GM21737 (cell line): ENCODE results near the gene DCC.
"Not testable (repeated sequence)": the region's sequence is repeated elsewhere in the genome, so short reads cannot be mapped to it uniquely, and the experiment has no call there.

Experiments
- ATAC-seq: cut with Tn5 transposase; IDR thresholded peaks from one replicate; pipeline ENCODE4 v1.9.1; 2021; ENCODE audit warnings: mild to moderate bottlenecking, moderate library complexity; ENCODE audit not compliant: unreplicated experiment

The DCC gene

DNA sequence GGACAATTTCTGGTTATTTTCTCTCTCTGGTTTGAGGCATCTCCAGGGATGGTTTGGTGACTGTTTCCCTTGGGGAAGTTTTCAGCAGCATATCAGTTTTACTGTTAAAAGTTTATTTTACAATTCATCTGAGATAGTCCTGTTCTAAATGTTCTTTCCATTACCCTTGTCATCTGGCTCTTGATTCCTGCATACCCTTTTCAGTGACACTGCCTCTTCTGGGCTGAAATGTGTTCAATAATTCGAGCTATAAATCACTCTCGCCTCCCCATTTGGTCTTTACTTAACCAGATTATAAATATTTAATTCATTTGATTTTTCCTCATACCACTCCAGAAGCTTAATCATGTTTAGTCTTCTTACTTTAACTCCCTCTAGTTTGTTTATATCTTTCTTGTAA is 9.5 kb downstream of the DCC start:
- no peak for ATAC-seq

DNA sequence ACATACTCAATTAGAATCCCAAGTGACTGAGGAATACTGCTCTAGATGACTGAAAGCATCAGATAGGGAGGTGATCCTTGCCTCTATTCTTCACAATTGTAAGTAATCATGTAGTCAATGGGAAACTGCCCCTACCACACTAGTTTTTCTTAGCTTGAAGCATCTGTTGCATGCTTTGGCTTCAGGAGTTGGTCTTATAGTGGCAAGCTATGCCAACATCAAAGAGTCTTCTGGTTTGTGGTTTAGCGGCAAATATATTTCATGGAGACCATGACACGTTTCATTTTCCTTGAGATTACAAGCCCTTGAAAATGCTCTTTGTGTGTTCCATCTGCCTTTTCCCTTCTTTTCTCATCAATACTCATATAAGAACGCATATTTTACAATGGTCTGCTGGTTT is 12.9 kb downstream of the DCC start:
- ATAC-seq: no peak

DNA sequence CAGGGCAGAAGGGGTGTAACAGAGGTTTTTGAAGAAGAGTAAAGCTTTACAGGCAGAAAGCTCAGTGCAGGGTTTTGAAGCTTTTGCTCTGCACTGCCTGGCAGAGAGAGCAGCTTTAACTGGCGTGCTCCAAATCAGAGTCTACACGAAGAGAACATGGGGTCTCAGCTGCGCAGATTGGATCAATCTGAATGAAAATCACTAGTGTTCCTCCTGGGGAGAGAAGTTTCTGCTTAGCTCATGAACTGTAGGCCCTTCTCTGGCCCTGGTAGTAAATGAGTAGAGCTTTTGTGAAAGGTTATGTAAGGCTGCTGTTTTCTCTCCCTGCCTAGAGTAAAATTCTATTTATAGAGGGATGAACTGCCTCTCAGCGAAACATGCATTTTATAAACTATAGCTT is 13.6 kb downstream of the DCC start:
- ATAC-seq: no peak

DNA sequence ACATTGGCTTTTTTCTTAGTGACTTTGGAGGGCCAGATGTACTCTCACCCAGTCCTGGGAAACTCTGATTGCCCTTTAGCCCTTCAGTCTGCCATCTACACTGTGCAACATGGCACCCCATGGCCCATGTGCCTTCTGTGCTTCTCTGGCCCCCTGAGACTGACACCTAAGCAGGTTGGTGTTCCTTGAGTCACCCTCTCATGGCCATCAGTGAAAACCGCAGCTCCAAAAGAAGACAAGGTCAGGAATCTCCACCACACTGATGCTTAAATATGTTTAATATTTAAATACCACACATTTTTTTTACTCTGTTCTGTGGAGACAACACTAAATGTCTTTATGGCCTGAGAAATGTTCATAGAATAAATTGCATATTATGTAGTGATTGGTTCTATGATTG is 23.9 kb downstream of the DCC start:
- no peak for ATAC-seq

DNA sequence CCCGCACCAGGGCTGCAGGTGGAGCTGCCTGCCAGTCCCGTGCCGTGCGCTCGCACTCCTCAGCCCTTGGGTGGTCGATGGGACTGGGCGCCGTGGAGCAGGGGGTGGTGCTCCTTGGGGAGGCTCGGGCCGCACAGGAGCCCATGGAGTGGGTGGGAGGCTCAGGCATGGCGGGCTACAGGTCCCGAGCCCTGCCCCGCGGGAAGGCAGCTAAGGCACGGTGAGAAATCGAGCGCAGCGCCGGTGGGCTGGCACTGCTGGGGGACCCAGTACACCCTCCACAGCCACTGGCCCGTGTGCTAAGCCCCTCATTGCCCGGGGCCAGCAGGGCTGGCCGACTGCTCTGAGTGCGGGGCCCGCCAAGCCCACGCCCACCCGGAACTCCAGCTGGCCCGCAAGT is 26.9 kb downstream of the DCC start:
- not testable (repeated sequence) for ATAC-seq

DNA sequence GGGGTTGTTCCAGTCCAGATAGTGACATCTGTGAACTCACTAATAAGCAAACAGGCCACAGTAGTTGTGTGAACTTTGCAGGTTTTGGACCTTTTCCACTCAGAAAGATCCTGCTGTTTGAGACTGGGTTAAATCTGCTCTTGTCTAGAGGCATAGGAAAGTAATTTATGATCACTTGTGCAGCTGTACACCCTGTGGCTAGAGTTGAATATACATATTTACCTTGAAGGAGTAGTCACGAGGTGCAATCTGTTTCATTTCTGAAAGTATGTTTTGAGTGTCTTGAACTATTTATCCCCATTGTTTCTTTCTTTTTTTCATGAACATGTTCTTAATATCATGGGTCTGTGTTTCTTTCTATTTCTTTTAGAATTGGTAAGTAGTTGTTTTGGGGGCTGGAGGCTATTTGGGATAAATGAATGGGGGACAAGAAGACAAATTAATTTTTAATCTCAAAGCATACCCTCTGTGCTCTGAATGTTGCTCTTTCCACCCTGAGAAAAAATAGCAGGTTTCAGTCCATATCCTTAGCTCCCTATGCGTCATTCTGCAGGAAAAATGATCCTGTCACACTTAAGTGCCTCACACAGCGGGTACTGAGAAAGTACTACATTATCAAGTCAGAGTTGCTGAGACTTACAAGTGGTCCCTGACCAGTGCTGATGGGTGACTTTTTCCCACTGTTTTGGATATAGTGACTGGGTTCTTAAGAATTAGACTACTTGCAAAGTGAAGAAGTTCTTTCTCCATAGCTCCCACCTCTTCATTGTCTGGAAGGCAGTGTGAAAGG is 28.2 kb downstream of the DCC start:
- ATAC-seq: no peak

DNA sequence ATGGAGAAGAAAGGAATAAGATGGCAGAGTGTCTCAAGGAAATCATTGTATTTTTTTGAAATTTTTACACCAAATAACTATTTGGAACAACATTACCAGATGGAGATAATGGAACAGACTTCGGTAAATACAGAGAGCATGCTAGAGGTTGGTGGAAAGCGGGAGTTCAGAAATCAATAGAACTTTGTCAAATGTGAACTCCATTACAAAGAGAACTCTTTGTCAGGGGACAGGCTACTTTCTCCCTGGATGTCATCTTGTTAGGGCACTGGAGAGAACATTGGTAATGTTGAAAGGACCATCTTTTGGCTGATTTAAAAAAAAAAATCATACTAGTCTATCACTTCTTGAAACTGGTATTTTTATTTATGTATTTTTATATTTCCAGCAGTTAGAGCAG is 30.8 kb downstream of the DCC start:
- ATAC-seq: no peak

DNA sequence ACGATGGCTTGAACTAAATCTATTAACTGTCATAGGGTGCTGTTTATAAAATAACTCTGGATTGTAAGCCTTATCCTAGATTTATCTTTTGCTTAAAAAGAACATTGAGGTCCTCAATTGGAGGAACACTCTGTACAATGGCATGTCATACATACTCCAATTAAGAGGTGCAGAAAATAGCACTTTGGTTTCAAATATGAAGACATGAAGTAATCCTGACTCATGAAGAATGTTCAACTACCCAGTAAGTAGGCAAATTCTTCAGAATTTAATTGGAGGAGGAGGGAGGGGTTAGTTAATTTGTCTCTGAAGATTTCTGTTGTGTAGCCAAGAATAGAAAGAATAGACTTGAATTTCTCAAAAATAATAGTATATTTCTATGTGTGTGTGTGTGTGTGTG is 36.1 kb downstream of the DCC start:
- no peak for ATAC-seq

DNA sequence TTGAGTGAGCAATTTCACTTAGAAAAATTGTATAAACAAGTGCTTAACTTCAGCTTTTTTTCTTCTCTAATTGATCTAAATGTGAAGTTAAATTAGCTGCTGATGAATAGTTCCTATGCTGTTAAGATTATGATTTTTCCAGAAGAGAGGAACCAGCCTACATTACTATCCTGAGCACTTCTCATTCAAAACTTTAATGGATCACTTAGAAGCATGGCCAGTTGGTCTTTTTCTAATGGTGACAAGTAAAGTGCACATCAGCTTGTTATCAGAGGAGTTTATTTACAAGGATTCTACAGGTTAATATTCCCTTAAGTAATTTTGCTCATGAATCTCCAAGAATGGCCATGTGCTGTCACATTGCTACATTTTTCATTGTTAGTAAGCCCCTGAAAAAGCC is 37.1 kb downstream of the DCC start:
- ATAC-seq: no peak

DNA sequence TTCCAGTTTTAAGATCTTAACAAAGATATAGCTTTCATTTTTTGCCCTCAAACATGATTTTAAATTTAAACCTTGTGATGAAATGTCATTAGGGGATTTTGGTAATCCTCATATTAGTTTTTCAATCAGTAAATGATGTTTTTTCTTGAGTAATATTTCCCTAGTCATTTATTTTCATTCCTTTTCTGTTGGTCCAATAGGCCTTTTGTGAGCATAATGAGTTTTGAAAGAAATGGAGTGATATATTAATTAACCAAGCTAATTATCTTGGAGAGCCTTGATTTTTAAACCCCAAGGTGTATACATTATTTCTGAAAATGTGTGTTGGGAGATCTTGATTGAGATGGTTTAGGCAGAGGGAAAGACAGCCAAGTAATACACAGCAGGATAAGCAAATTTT is 46.3 kb downstream of the DCC start:
- ATAC-seq: no peak

DNA sequence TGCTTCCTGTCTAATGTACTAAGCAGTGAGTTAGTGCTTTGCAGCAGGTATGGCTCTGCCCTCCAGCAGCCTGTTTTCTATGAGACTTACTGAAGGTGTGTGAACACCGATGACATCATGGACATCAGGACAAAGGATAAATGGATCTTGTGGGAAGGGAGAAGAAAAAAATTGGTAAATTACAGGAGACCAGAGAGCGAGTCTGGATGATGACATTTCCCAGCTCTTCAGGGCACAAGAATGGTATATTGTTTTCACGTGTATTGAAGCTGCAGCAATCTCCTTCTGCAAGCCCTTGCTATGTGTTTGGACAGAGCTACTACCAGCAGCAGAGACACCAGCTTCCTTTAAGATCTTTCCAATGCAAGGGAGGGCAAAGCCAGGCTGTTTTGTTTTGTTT is 47.2 kb downstream of the DCC start:
- no peak for ATAC-seq

DNA sequence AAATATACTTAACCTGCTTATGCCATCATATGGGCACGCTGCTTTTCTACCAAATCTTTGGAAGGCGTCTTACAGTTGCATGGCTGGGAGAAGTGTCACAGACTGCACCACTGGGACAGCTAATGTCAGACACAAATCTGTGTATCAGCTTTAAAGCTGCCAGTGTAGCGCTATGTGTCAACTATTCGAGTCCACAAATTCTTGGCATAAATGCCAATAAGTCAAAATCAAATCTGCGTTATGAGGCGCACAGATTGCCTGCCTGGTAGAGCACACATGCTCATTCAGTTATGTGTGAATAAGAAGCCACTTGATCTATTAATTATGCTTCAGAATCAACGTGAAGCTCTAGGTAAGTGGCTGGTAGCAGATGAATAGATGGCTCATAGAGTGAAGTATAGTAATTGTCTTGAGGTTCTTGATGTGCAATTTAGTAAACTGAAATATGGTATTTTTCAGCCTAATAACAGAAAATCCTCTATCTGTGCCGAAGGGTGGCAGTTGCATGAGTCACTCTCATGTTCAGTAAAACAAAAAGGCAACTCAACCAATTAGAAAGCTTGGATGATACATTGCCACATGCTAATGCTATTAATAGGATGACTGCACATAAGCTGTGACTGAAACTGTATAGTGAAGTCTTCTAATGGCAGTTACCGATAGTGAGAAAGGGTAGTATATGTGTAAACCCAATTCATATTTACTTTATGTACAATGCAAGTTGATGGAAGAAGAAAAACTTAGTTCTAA is 52.0 kb downstream of the DCC start:
- ATAC-seq: no peak

DNA sequence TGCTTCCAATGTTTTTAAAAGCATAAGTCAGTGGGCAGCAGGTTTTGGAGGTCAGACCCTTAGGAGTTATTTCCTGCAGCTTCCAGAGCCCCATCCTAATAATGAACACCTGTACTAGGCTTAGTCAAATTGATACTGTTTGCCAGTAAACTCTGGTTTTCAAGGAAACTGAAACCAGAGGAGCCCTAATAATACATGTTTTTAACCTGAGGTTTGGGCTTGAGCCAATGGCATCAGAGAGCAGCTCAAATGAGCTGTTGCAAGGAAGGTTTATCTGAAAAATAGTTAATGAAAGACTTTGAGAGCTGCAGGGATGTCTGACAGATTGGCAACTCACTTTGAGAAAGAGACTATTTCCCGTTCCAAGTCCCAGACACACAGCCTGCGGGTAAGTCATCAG is 54.6 kb downstream of the DCC start:
- ATAC-seq: peak; percentile 42

DNA sequence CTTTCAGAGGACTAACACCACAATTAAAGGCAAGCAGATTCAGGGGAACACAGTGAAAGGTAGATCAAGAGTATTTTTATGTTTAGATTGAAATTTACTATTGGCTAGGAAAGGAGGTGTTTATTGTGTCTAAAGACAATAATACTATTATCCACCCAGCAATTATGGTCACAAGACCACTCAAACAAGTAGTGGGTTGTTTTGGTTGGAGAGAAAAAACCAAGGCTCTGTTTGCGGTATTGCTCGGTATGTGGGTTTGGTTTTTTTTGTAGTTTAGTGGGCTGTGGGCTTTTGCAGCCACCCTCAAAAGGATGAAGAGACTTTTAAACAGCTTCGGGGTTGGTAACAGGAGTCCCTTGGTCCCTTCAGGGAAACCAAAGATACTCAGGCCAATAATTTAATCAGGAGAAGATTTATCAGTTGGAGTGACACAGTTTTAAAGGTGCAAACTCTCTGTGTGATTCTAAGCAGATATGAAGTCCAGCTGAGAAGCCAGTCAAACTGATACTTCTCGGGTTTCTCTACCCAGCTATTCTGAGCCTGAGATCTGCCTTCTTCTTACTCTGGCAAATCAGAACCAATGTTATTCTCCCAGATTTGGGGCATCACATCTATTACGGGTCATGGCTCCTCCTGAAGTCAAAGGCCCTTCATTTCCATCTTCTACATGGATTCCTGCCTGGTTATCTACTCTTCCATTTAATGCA is 55.3 kb downstream of the DCC start:
- peak; percentile 55 for ATAC-seq

DNA sequence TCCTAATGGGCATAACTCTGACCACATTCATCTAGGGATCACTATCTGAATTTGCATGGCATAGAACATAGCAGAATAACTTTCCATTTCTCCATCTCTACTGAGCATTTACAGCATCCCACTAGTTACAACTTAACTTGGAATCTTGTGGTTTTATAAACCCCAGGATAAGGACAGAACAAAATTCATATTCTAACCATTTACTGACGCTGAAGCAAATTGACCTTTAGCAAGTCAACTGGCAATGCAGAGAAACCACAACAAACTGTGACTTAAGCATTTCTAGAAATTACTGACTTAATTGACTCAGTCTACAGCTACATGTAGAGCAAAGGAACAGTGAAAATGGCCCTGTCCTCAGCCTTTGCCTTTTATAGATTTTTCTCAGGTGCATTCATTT is 61.2 kb downstream of the DCC start:
- ATAC-seq: no peak

DNA sequence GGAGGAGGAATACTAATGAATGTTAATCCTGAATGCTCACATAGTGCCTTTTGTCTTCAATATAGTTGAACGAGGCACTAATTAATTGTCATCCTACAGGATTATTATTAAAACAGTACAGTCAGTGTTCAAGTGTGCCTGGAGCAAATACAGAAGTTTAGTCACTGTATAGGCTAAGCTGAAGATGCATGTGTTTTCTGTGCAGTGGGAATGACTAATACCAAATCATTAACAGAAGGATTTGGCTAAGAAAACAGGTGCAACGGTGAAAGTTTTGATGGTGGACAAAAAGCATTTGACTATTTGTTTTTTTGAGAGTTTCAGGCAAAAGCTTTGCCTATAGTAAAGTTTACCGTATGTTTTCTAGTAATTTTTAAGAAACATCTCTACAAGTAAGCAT is 62.8 kb downstream of the DCC start:
- no peak for ATAC-seq

DNA sequence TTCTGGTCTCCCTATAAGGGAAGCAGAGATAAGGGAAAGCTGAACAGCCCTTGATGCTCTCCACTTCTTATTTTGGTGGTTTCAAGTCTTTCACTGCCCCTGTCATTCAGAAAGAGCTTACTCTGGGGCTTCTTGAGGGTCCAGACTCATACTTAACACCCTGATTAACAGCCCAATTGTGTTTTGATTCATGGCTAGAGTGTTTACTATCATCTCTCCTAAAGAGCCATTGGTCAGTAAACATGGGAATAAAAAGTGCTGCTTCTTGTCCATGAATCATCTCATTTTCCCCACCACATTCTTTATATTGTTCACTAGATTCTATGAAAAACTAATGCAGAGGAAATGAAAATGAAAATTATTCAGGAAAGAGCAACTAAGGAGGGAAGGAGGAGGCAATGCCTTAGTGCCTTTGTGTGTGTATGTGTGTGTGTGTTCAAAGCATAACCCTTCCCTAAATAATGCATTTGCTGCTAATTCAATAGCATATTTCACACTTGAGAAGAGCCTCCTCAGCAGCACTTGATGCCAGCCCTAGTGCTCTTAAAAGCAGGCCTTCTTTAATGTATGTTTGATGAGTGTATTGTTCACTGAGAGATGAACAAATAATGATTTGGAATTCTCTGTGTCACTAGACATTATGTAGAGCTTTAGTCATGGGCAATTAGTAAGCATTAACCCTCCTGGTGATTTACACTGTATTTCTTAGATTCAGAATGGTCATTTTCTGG is 63.5 kb downstream of the DCC start:
- ATAC-seq: no peak

DNA sequence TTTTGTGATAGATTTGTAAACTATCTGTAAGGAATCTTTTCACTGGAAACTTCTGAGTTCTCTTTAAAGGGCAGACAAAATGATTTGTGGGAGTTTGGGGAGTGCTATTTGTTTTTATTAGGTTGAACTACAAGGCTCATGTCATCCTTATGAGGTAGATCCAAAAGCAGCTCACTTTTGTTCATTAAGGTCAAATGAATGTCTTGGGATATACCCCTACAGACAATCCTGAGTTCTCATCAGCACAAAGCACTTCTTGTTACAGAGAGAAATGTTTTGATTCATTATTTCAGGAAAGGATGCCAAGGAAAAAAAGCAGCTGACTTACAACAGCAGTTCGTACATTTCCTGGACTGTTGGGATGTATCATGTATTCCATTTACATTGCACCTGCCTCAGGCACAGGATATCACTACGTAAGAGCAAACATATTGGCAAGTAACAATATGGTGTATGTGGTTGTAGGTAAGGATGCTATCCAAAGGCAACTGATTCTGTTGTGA is 68.9 kb downstream of the DCC start:
- ATAC-seq: no peak

DNA sequence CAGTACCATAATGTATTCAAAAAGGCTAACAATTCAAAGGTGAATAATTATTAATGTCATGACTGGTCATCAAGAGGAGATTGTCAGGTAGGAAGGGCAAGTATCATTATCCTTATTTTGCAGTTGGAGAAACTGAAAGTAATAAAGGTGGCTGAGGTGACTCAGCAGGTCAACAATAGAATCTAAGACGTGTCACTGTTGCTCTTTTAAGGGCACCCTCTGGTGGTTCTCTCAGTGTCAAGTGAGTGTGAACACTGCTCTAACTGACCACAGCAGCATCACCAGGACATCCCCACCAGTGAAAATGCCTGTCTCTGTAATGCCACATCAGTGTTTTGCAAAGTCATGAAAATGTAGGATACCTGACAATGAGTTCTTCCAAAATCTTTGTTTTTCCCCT is 69.7 kb downstream of the DCC start:
- peak; percentile 84 for ATAC-seq

DNA sequence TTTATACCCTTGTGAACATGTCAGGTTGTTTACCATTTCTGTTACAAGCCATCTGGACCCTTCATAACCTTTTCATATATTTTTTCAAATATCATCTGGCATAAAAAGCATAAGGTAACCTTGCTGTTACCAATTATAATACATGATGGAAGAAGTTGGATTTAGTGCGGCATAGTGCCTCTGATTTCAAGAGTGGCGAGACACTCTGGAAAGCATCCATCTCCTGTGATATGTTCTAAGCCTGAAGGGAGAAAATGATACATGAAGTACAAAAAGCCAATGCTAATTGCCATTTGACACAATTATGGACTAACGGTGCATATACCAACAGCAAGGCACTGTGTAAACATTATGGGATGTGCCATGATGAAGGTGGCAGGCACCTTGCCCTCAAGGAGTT is 75.1 kb downstream of the DCC start:
- ATAC-seq: no peak

DNA sequence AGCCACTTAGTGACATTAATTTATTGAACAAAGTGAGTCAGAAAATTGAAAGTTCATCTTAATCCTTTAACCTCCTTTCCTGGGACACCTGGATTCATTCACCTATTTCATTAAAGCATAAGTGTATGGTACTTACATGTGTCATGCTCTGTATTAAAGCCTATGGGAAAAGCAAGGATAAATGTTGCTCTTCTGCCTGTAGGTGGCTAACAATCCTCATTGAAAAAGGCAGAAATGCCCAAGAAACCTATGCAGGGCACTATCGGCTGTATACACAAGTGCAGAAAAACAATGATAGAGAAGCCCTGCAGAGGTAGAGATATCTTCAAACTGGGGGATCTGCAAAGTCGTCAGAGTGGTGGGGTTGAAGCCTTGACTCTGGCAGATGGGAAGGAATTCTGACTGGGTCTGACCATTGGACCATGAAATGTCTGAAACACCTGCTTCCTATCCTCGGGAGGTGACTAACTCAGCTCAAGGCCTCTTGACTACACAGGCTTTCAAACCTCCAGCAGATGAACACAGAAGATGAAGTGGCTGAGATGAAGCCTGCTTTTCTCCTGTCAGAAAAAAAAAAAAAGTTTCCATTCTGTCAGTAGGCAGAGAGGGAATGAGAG is 83.1 kb downstream of the DCC start:
- ATAC-seq: no peak
